GM21381 (cell line): ENCODE data around the gene SZT2.
A peak's percentile ranks its signal among the peaks of the same experiment; 100 is the strongest.
"Not testable (repeated sequence)": the region's sequence is repeated elsewhere in the genome, so short reads cannot be mapped to it uniquely, and the experiment has no call there.

Experiments
- ATAC-seq: cut with Tn5 transposase; IDR thresholded peaks from one replicate; pipeline ENCODE4 v1.9.1; 2021; ENCODE audit warnings: mild to moderate bottlenecking, moderate library complexity; ENCODE audit not compliant: unreplicated experiment

The SZT2 gene

GRCh38 chr1:43451701-43452532 lies 62.2 kb downstream of the SZT2 start:
- no peak for ATAC-seq

GRCh38 chr1:43452789-43453441 lies 63.2 kb downstream of the SZT2 start:
- ATAC-seq = no peak

- peak; percentile 44 for ATAC-seq
Observed at GRCh38 chr1:43453442-43454269, 64.0 kb downstream of the SZT2 start, which contains the start of gene HYI. HYI (minus strand) TSS chr1:43453931; CDS start chr1:43453793, 138 bp downstream.

GRCh38 chr1:43454270-43455011 lies 64.7 kb downstream of the SZT2 start:
- peak; percentile 80 for ATAC-seq

GRCh38 chr1:43455213-43455889 lies 65.7 kb downstream of the SZT2 start:
- ATAC-seq = no peak

DNA sequence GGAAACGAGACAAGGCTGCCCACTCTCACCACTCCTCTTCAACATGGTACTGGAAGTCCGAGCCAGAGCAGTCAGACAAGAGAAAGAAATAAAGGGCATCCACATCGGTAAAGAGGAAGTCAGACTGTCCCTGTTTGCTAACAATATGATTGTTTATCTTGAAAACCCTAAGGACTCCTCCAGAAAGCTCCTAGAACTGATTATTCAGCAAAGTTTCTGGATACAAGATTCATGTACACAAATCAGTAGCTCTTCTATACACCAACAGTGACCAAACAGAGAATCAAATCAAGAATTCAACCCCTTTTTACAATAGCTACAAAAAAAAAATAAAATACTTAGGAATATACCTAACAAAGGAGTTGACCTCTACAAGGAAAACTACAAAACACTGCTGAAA lies 68.7 kb downstream of the SZT2 start:
- ATAC-seq = not testable (repeated sequence)

- ATAC-seq = no peak
Observed at GRCh38 chr1:43460988-43461693, 71.4 kb downstream of the SZT2 start.

DNA sequence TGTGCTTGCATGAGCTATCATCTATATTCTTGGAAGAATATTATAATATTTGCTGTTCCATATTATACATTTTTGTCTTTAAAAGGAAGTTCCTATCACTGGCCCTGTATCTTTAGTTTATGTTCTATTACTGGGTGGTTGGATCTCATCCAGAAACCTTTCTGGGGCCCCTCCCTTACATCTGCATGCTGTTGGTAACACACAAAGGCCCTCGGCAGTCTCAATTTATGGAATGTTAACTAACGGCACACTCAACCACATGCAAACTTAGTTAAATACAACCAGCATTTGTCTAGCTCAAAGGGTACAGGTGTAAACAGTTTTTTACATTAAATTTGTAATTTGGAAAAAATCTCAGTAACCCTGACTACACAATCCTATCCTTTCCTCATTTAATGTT lies 73.8 kb downstream of the SZT2 start:
- no peak for ATAC-seq

GRCh38 chr1:43464681-43465504 lies 75.2 kb downstream of the SZT2 start:
- ATAC-seq = no peak

DNA sequence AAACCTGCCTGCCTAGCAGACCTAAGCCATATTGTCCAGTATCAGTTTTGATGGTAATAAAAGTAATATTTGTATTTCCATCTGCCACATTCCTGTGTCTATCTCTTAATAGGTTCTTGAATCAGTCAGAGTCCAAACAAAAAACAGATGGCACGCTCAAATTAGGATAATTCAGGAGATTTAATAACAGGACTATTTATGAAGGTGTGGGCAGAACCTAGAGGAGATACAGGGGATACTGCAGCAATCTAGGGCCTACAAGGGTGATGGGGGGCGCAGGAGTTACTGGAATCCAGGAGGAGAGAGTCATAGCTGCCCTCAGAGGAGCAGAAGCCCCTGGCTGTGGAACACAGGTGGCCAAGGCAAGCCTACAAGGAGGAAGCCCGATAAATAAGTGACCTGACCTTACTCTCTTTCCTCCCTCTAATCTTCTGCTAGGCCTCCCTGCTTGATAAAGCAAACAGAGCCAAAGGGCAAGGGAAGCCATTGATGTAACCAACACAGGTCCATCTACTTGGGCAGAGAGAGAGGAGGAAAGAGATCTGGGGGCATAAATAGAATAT lies 75.9 kb downstream of the SZT2 start:
- ATAC-seq = no peak

- no peak for ATAC-seq
Observed at GRCh38 chr1:43466403-43466802, 76.7 kb downstream of the SZT2 start.

GRCh38 chr1:43468414-43468813 lies 78.7 kb downstream of the SZT2 start:
- no peak for ATAC-seq

- no peak for ATAC-seq
Observed at GRCh38 chr1:43469932-43470331, 80.2 kb downstream of the SZT2 start.

- no peak for ATAC-seq
Observed at GRCh38 chr1:43472087-43472462, 82.4 kb downstream of the SZT2 start.

GRCh38 chr1:43472463-43473151 lies 82.9 kb downstream of the SZT2 start:
- ATAC-seq = not testable (repeated sequence)

GRCh38 chr1:43473463-43473862 lies 83.8 kb downstream of the SZT2 start:
- ATAC-seq = no peak

- not testable (repeated sequence) for ATAC-seq
Observed at GRCh38 chr1:43475611-43476401, 86.1 kb downstream of the SZT2 start.
